ENCODE results near the gene CCDC81. TPM values are rescaled to one million over a fixed set of nuclear protein-coding genes. Genes with fewer than 3 reads are reported as not detected.

The CCDC81 gene
- total and polyA plus RNA-seq, 9 of the 15 experiments (the other 6 are each of a cell fraction or from before 2014, with no cell fraction given): 0.16 to 1.0 (median 0.41) TPM

GRCh38 chr11:86418917-86419316 lies 44.2 kb downstream of the CCDC81 start:
- intact Hi-C loops (cut with micrococcal nuclease) (loop anchor here (2.0 to 5.0 kb wide), 4 partner anchors 58 to 822 kb away; no protein-coding TSS in a partner anchor), in situ Hi-C loops (cut with MboI) (no loop called here)
- Histone ChIP-seq H3K79me2 (ENCODE audit: control insufficient read depth, insufficient read depth, low read length) (no peaks in the 10 kb centered on the region), H3K27ac (ENCODE audit: extremely low read depth, low read depth, low read length) (no peak overlapping the region), H3K36me3 (ENCODE audit: control insufficient read depth, insufficient read depth, low read length) (no peaks in the 10 kb centered on the region), H3K9ac (ENCODE audit: insufficient read depth in 1 of 2, low read depth in 2 of 2, low read length in 2 of 2) (no peak overlapping the region), H4K20me1 (replicated peaks; ENCODE audit: control insufficient read depth, insufficient read depth, low read length) (no peaks in the 10 kb centered on the region), H3K9me1 (ENCODE audit: control insufficient read depth, insufficient read depth, low read length) (no peaks in the 10 kb centered on the region), H3K9me3 (replicated peaks; ENCODE audit: control insufficient read depth, insufficient read depth, low read depth, low read length) (no peaks in the 10 kb centered on the region), H3K4me1 (replicated peaks in 1 of 2; ENCODE audit: control insufficient read depth in 2 of 2, insufficient read depth in 2 of 2, low read length in 2 of 2) (peaks cover 0 to 10% of the 10 kb centered on the region in 2 experiments; a peak in 3 of 5 replicates), H2AFZ (ENCODE audit: low read depth, low read length) (no peak overlapping the region), H3K4me3 (no peak overlapping the region), H3K4me2 (ENCODE audit: insufficient read depth, low read length) (no peak overlapping the region), H3K27me3 (ENCODE audit: control insufficient read depth in 2 of 2, insufficient read depth in 2 of 2, low read length in 2 of 2) (peaks cover 0 to 8% of the 10 kb centered on the region in 2 experiments; a peak in 1 of 5 replicates)
- DNase-seq (ENCODE audit: extremely low read depth in 1 of 4, low spot score in 3 of 4) (peak in 1 of 4 experiments; percentile 38), FAIRE-seq (peak; percentile 44), ATAC-seq (peak; percentile 84)
- ChIA-PET CTCF (ENCODE audit: low intra/inter-chr PET ratio) (interaction anchor here (0.6 to 1.2 kb wide), 3 partner anchors 126 to 824 kb away, joined by 4 read pairs; no protein-coding TSS in a partner anchor), POLR2A (interaction anchor here (0.6 kb wide), 1 partner anchor 1269 kb away, joined by 4 read pairs; no protein-coding TSS in a partner anchor)
- 0% methylated on average over 2 of the region's 2 CpGs for WGBS (ENCODE audit: insufficient coverage, low coverage, missing lambda C conversion rate)
- BruUV-seq (replicated peaks): no TSS peak
- TF ChIP-seq ARID1B (IDR thresholded peaks at IDR 0.05) (no peak), THAP7 (CRISPR knock-in tag; IDR thresholded peaks at IDR 0.05) (no peak), RAD21 (CRISPR knock-in tag; conservative IDR thresholded peaks at IDR 0.05 in 1 of 2, IDR thresholded peaks at IDR 0.05 in 1 of 2) (peak; percentile 51 to 66), BRF2 (IDR thresholded peaks at IDR 0.05; ENCODE audit: borderline replicate concordance, insufficient read depth, insufficient read length) (no peak), ZNF23 (CRISPR knock-in tag; IDR thresholded peaks at IDR 0.05) (no peak), DPF2 (IDR thresholded peaks at IDR 0.05) (no peak), SMC3 (conservative IDR thresholded peaks at IDR 0.05; ENCODE audit: insufficient read depth, low read depth, low read length) (no peak), NR3C1 (CRISPR knock-in tag; IDR thresholded peaks at IDR 0.05) (no peak)
- TF ChIP-seq, protein P1, sequence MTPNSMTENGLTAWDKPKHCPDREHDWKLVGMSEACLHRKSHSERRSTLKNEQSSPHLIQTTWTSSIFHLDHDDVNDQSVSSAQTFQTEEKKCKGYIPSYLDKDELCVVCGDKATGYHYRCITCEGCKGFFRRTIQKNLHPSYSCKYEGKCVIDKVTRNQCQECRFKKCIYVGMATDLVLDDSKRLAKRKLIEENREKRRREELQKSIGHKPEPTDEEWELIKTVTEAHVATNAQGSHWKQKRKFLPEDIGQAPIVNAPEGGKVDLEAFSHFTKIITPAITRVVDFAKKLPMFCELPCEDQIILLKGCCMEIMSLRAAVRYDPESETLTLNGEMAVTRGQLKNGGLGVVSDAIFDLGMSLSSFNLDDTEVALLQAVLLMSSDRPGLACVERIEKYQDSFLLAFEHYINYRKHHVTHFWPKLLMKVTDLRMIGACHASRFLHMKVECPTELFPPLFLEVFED (CRISPR knock-in tag; conservative IDR thresholded peaks at IDR 0.05): no peak
- TF ChIP-seq, protein P2, sequence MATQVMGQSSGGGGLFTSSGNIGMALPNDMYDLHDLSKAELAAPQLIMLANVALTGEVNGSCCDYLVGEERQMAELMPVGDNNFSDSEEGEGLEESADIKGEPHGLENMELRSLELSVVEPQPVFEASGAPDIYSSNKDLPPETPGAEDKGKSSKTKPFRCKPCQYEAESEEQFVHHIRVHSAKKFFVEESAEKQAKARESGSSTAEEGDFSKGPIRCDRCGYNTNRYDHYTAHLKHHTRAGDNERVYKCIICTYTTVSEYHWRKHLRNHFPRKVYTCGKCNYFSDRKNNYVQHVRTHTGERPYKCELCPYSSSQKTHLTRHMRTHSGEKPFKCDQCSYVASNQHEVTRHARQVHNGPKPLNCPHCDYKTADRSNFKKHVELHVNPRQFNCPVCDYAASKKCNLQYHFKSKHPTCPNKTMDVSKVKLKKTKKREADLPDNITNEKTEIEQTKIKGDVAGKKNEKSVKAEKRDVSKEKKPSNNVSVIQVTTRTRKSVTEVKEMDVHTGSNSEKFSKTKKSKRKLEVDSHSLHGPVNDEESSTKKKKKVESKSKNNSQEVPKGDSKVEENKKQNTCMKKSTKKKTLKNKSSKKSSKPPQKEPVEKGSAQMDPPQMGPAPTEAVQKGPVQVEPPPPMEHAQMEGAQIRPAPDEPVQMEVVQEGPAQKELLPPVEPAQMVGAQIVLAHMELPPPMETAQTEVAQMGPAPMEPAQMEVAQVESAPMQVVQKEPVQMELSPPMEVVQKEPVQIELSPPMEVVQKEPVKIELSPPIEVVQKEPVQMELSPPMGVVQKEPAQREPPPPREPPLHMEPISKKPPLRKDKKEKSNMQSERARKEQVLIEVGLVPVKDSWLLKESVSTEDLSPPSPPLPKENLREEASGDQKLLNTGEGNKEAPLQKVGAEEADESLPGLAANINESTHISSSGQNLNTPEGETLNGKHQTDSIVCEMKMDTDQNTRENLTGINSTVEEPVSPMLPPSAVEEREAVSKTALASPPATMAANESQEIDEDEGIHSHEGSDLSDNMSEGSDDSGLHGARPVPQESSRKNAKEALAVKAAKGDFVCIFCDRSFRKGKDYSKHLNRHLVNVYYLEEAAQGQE (IDR thresholded peaks at IDR 0.05; ENCODE audit: borderline replicate concordance): peak; percentile 55; the same call in 1 of the 2 replicates
- TF ChIP-seq, protein P2 (CRISPR knock-in tag; IDR thresholded peaks at IDR 0.05; ENCODE audit: low read depth): no peak
